Measurements from ENCODE around the gene ATAD5.
"Not testable (repeated sequence)": the region's sequence is repeated elsewhere in the genome, so short reads cannot be mapped to it uniquely, and the experiment has no call there.

ATAD5 gene

GRCh38 chr17:30824356-30825145 is 7.2 kb upstream of the ATAD5 start, which contains the start of gene CRLF3:
CRLF3 (minus strand) TSS chr17:30824692; CDS start chr17:30824651, 41 bp downstream.
- DNase-seq = peak; percentile 89

DNA sequence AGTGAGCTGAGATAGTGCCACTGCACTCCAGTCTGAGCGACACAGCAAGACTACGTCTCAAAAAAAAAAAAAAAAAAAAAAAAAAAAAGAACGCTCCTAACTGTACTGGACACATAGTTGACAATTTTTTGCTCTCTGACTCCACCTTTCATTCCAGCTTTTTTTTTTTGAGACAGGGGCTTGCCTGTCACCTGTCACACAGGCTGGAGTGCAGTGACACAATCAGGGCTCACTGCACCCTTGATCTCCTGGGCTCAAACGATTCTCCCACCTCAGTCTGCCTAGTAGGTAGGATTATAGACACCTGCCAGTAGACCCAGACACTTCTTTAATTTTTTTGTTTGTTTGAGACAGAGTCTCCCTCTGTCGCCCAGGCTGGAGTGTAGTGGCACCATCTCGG is 4.7 kb upstream of the ATAD5 start:
- no peak for DNase-seq

GRCh38 chr17:30829022-30829421 is 2.7 kb upstream of the ATAD5 start:
- no peak for DNase-seq

- no peak for DNase-seq
Observed at GRCh38 chr17:30831257-30831656, 509 bp upstream of the ATAD5 start.

- DNase-seq = no peak
Observed at GRCh38 chr17:30832438-30833124, 815 bp downstream of the ATAD5 start.

- DNase-seq = no peak
Observed at GRCh38 chr17:30838202-30838807, 6.5 kb downstream of the ATAD5 start.

DNA sequence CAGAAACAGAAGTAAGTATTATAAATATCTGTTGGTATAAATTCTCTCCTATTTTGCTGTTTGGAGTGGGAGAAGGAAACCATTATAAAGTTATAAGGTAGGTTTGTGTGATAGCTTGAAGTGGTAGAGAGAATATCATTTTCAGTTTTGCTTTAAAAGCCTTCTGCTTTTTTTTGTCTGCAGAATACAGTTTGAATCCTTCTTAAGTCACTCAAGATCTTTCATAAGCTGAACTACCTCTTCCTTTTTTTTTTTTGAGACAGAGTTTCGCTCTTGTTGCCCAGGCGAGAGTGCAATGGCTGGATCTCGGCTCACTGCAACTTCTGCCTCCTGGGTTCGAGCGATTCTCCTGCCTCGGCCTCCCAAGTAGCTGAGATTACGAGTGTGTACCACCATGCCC is 9.0 kb downstream of the ATAD5 start:
- no peak for DNase-seq

DNA sequence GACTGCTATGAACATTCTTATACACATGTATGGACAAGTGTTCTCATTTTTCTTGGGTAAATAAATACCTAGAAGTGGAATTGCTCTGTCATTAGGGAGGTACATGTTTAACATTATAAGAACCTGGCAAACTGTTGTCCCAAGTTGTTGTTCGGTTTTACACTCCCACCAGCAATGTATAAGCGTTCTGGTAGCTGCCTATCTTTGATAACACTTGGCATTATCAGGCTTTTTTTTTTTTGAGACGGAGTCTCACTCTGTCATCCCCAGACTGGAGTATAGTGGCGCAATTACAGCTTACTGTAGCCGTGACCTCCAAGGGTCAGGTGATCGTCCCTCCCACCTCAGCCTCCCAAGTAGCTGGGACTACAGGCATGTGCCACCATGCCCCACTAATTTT is 16.3 kb downstream of the ATAD5 start:
- DNase-seq = no peak

- no peak for DNase-seq
Observed at GRCh38 chr17:30854146-30854545, 22.4 kb downstream of the ATAD5 start.

DNA sequence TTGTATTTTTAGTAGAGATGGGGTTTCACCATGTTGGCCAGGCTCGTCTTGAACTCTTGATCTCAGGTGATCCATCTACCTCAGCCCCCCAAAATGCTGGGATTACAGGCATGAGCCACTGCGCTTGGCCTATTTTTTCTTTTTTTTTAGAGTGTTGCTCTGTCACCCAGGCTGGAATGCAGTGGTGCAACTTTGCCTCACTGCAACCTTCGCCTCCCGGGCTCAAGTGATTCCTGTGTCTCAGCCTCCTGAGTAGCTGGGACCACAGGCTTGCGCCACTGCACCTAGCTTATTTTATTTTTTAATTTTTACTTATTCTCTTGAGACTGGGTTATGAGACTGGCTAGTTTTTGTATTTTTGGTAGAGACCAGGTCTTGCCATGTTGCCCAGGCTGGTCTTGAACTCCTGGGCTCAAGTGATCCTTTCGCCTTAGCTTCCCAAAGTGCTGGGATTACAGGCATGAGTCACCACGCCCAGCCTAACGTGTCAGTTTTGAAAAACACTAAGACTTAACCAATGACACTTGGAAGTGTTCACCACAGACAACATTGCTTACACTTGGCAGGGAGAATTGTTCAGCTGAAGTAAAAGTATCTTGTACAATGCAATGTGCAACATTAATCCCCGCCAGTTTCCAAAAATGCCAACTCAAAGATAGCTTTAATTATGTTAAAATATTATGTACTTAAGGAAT is 26.9 kb downstream of the ATAD5 start:
- DNase-seq = no peak

DNA sequence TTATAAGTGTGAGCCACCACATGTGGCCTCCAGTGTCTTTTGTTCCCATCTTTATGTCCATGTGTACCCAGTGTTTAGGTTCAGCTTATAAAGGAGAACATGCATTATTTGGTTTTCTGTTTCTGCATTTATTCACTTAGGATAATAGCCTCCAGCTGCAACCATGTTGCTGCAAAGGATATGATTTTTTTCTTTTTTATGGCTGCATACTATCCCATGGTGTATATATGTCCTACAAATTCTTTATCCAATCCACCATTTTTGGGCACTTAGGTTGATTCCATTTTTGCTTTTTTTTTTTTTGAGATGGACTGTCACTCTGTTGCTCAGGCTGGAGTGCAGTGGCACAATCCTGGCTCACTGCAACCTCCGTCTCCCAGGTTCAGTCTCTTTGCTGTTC is 32.9 kb downstream of the ATAD5 start:
- DNase-seq = no peak

- no peak for DNase-seq
Observed at GRCh38 chr17:30869005-30869404, 37.2 kb downstream of the ATAD5 start.

GRCh38 chr17:30886187-30886586 is 54.4 kb downstream of the ATAD5 start:
- no peak for DNase-seq

- no peak for DNase-seq
Observed at GRCh38 chr17:30894236-30894635, 62.5 kb downstream of the ATAD5 start.

GRCh38 chr17:30897311-30897710 is 65.5 kb downstream of the ATAD5 start:
- no peak for DNase-seq

GRCh38 chr17:30905742-30906100 is 74.0 kb downstream of the ATAD5 start:
- no peak for DNase-seq

GRCh38 chr17:30906101-30906911 is 74.5 kb downstream of the ATAD5 start, which contains the start of gene TEFM:
TEFM (minus strand) TSS chr17:30906238; CDS start chr17:30906198, 40 bp downstream.
- peak; percentile 86 for DNase-seq

DNA sequence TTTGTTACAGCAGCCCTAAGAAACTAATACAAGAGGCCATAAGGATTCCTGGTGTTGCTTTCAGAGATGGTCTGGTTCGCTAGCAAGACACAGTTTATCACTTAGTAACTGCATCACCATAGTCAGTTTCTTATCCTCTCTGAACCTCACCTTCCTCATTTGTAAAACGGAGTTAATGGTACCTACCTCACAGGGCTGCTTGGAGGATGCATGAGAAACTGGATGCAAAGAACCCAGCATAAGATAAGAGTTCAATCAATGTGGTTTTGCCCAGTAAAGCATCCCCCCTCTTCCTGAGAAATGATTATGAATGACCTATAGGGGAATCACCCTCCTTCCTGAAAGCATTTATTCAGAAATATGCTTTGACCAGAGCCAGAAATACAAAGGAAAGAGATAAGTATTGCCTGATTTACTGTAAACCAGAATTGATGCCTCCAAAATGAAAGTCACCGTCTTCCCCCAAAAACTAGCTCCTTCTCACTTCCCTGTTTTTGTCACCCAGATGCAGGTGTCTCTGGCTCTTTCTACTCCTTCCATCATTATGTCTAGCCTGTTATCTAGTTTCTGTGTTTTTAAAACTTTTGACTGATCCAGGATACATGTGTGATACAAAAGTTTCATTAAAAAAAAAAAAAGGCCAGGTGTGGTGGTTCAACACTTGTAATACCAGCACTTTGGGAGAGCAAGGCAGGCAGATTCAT is 77.1 kb downstream of the ATAD5 start:
- no peak for DNase-seq

GRCh38 chr17:30910151-30910550 is 78.4 kb downstream of the ATAD5 start:
- not testable (repeated sequence) for DNase-seq

DNA sequence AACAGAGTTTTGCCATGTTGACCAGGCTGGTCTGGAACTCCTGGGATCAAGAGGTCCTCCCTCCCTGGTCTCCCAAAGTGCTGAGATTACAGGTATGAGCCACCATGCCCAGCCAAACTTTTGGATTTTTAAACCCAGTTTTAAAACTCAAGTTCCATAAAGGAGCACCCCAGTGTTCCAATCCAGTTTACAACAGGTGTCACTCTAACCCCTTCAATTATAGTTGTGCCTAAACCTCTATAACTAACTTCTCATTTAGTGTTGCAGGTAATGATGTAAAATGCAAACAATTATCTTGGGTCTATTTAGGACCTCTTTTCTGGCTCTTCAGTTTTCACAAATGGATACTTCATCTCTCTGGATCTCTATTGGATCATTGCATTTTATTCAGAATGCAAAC is 82.2 kb downstream of the ATAD5 start:
- no peak for DNase-seq

- no peak for DNase-seq
Observed at GRCh38 chr17:30915833-30916611, 84.3 kb downstream of the ATAD5 start.

Measured in activated CD8-positive, alpha-beta memory T cell treated with anti-CD3 and anti-CD28 coated beads, Interleukin-2, amount 50 U/mL, for 4 hours (primary cell).